ENCODE results near the gene BUB1.

Gene BUB1

GRCh38 chr2:110718990-110719389 is 41.1 kb upstream of the BUB1 start:
- TF ChIP-seq, protein P1, sequence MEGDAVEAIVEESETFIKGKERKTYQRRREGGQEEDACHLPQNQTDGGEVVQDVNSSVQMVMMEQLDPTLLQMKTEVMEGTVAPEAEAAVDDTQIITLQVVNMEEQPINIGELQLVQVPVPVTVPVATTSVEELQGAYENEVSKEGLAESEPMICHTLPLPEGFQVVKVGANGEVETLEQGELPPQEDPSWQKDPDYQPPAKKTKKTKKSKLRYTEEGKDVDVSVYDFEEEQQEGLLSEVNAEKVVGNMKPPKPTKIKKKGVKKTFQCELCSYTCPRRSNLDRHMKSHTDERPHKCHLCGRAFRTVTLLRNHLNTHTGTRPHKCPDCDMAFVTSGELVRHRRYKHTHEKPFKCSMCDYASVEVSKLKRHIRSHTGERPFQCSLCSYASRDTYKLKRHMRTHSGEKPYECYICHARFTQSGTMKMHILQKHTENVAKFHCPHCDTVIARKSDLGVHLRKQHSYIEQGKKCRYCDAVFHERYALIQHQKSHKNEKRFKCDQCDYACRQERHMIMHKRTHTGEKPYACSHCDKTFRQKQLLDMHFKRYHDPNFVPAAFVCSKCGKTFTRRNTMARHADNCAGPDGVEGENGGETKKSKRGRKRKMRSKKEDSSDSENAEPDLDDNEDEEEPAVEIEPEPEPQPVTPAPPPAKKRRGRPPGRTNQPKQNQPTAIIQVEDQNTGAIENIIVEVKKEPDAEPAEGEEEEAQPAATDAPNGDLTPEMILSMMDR (IDR thresholded peaks at IDR 0.05; ENCODE audit: control insufficient read depth, extremely low read depth, insufficient read depth) = no peak
- no peak for DNase-seq (ENCODE audit: low read depth)
- H3K4me3 ChIP-seq (ENCODE audit: low read depth, low read length) = no peak overlapping the region

DNA sequence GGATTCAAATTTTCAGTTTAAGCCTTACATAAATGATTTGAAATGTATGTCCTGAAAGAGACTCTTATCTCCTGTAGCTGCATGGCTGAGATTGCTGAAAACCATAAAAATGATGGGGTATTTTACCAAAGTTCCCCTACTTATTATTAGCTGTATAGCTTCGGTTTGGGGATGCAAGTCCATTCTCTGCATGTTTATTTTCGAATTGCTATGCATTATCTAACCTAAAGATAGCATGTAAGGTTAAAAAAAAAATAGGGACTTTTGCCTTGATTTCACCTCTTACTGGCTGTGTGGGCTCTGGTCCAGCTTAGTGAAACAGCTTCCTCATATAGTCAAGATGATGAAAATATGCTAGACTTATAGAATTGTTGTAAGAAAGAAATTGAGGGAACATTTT is 40.5 kb upstream of the BUB1 start:
- no peak for DNase-seq (ENCODE audit: low read depth)
- TF ChIP-seq, protein P1 (IDR thresholded peaks at IDR 0.05; ENCODE audit: control insufficient read depth, extremely low read depth, insufficient read depth) = no peak
- H3K4me3 ChIP-seq (ENCODE audit: low read depth, low read length) = no peak overlapping the region

- TF ChIP-seq, protein P1 (IDR thresholded peaks at IDR 0.05; ENCODE audit: control insufficient read depth, extremely low read depth, insufficient read depth) = no peak
- DNase-seq (ENCODE audit: low read depth) = no peak
- no peak overlapping the region for H3K4me3 ChIP-seq (ENCODE audit: low read depth, low read length)
These were observed 39.9 kb upstream of the BUB1 start for GRCh38 chr2:110717734-110718133.

DNA sequence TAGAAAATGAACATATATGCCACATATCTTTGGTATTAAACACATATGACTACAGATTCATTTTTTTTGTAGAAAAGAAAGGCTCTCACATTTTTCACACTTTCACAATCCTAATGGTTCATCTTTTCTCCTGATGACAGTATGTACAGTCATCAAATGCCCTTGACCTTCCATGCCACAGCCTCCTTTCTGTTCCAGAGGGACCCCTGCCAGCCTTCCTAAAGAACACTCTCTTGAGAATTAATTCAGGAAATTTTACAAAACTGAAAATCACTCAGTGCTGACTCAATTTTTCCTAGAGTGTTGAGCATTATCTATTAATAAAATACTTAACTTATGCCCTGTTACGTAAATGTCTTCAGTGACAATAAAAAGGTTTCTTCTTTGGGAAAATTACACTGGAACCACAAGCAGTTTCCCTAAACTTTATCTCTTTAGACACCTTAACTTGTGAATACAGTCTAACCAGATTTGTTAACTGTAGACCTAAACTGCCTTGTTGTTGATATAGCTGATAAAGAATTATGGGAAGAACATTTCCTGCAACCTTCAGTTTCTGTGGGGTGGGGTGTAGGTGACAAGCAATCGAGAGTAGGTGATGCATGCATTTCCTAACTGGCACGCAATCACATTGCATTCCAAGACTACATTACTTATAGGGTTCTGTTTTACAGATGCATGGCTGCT is 39.2 kb upstream of the BUB1 start:
- DNase-seq (ENCODE audit: low read depth) = no peak
- no peak overlapping the region for H3K4me3 ChIP-seq (ENCODE audit: low read depth, low read length)
- TF ChIP-seq, protein P1 (IDR thresholded peaks at IDR 0.05; ENCODE audit: control insufficient read depth, extremely low read depth, insufficient read depth) = no peak

DNA sequence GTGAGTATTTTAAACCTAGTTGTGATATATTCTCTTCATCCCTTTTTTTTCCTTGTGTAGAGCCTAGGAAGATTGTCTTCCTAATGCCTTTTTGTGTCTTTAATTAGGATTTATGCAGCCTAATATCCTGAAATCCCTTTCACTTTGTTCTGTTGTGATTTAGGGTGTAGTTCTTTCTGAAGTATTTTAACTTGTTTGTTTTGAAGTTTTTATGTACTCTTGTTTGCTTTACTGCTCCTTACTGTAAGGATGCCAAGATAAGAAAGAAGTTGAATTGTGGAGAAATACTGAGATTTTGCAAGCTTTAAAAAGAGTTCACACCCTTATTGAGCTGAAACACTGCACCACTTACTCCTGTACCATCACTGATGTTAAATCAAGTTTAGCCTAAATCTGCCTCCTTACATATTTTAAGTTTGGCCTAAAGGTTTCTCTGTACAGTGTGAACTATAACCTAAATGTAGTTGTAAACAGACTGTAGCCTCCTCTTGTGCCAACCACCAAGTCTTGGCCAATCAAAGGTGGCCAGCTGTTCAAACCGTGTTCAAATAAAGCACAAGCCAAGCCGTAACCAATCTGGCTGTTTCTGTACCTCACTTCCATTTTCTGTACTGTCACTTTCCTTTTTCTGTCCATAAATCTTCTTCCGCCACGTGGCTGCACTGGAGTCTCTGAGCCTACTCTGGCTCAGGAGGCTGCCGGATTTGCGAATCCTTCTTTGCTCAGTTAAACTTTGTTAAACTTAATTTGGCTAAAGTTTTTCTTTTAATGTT is 36.8 kb upstream of the BUB1 start:
- no peak overlapping the region for H3K4me3 ChIP-seq (ENCODE audit: low read depth, low read length)
- DNase-seq (ENCODE audit: low read depth) = peak; percentile 66
- TF ChIP-seq, protein P1 (IDR thresholded peaks at IDR 0.05; ENCODE audit: control insufficient read depth, extremely low read depth, insufficient read depth) = no peak

DNA sequence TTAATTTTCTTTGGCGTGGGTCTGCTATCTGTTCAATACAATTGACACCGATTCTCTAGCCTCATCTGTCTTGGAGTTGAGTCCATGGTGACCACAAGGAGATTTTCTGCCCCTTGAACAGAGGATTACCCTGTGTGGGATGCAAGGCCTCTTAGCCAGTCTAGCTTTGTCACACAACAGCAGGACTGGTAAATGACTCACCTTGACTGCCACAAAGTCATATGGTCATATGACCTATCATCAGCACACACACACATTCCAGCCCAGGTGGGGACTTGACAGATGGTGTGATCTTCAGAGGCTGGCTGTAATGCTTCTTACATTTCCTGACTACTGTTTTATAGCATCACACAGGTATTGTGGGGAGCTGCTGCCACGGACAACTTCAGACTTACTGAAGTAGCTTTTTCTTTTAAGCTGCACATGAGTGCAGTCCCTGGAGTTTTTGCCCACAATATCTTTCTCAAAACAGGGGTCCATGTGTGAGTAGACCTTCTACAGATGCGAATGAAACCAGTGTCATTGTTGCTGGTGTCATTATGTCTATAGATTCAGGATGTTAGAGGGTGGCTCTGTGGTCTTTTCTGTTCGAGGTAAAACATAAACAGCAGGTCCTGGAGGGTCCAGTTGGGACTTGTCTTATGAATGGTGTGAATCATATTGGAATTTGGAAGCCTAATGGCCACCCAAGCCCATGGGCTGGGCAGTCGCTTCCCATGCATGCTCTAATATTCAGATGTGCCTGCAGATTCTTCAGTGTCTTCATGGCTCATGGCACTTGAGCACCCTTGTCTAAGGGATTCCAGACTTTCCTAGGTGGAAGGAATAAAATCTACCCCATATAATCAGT is 35.9 kb upstream of the BUB1 start:
- no peak for DNase-seq (ENCODE audit: low read depth)
- TF ChIP-seq, protein P1 (IDR thresholded peaks at IDR 0.05; ENCODE audit: control insufficient read depth, extremely low read depth, insufficient read depth) = no peak
- no peak overlapping the region for H3K4me3 ChIP-seq (ENCODE audit: low read depth, low read length)
